Neutrophil (primary cell): ENCODE measurements around the gene ATP2A2.

ENCODE experiments used
- H3K27ac ChIP-seq: fragments of 200-600 bp; sonication (generic); 2 replicates; pipeline ENCODE4 v1.5.1; 2016; ENCODE audit warnings: mild to moderate bottlenecking, moderate library complexity
- H3K27me3 ChIP-seq: fragments of 200-600 bp; sonication (generic); 2 replicates; pipeline ENCODE4 v1.6.0; 2016; ENCODE audit warnings: mild to moderate bottlenecking
- H3K36me3 ChIP-seq: fragments of 200-600 bp; sonication (generic); 2 replicates; pipeline ENCODE4 v1.5.1; 2017
- H3K4me1 ChIP-seq, 2 experiments: fragments of 200-600 bp in 1 of 2; sonication (generic) in 1 of 2; 1 replicate in 1 of 2; 2 replicates in 1 of 2; pipeline versions ENCODE4 v1.5.1 to v1.6.1; 2013 to 2016; ENCODE audit warnings: low read depth in 1 of 2, low read length in 1 of 2, mild to moderate bottlenecking in 1 of 2, moderate library complexity in 1 of 2; ENCODE audit not compliant: control insufficient read depth in 1 of 2, insufficient read depth in 1 of 2
- H3K4me3 ChIP-seq, 2 experiments: fragments of 200-600 bp in 1 of 2; sonication (generic) in 1 of 2; 1 replicate in 1 of 2; 2 replicates in 1 of 2; pipeline ENCODE4 v1.5.1; 2013 to 2016; ENCODE audit warnings: low read depth in 1 of 2, low read length in 1 of 2, mild to moderate bottlenecking in 1 of 2, moderate library complexity in 1 of 2
- H3K9me3 ChIP-seq: fragments of 200-600 bp; sonication (generic); 2 replicates; pipeline ENCODE4 v1.5.1; 2016
- CTCF ChIP-seq: fragments of 200-600 bp; sonication (generic); IDR thresholded peaks from 2 replicates; pipeline ENCODE4 v1.5.1; 2016; ENCODE audit warnings: antibody characterized with exemption

Gene ATP2A2

GRCh38 chr12:110340706-110341105 is 59.7 kb downstream of the ATP2A2 start:
- no peaks in the 10 kb centered on the region for H3K9me3 ChIP-seq
- H3K36me3 ChIP-seq: peaks cover 99% of the 10 kb centered on the region
- no peak overlapping the region for H3K4me3 ChIP-seq
- no peaks in the 10 kb centered on the region for H3K27me3 ChIP-seq
- peaks cover 8% of the 10 kb centered on the region in 2 experiments for H3K4me1 ChIP-seq
- no peak overlapping the region for H3K27ac ChIP-seq
- TF ChIP-seq CTCF: no peak

- Histone ChIP-seq H3K36me3 (peaks cover 99% of the 10 kb centered on the region), H3K27me3 (no peaks in the 10 kb centered on the region), H3K4me1 (peaks cover 8 to 9% of the 10 kb centered on the region in 2 experiments), H3K27ac (no peak overlapping the region), H3K9me3 (no peaks in the 10 kb centered on the region), H3K4me3 (no peak overlapping the region)
- no peak for TF ChIP-seq CTCF
Observed at GRCh38 chr12:110342157-110342556, 61.1 kb downstream of the ATP2A2 start.

GRCh38 chr12:110343114-110343513 is 62.1 kb downstream of the ATP2A2 start:
- TF ChIP-seq CTCF: no peak
- H3K36me3 ChIP-seq: peaks cover 100% of the 10 kb centered on the region
- H3K27me3 ChIP-seq: no peaks in the 10 kb centered on the region
- peaks cover 8 to 9% of the 10 kb centered on the region in 2 experiments for H3K4me1 ChIP-seq
- no peak overlapping the region for H3K27ac ChIP-seq
- H3K9me3 ChIP-seq: no peaks in the 10 kb centered on the region
- H3K4me3 ChIP-seq: no peak overlapping the region

GRCh38 chr12:110343736-110344555 is 62.9 kb downstream of the ATP2A2 start:
- TF ChIP-seq CTCF: no peak
- Histone ChIP-seq H3K27ac (no peak overlapping the region), H3K27me3 (no peaks in the 10 kb centered on the region), H3K9me3 (no peaks in the 10 kb centered on the region), H3K4me3 (no peak overlapping the region), H3K36me3 (peaks cover 95% of the 10 kb centered on the region), H3K4me1 (peaks cover 15 to 17% of the 10 kb centered on the region in 2 experiments)

GRCh38 chr12:110344657-110345056 is 63.6 kb downstream of the ATP2A2 start:
- no peak for TF ChIP-seq CTCF
- no peak overlapping the region for H3K27ac ChIP-seq

More at GRCh38 chr12:110344657-110345056, 63.6 kb downstream of the ATP2A2 start:
- Histone ChIP-seq H3K27me3 (no peaks in the 10 kb centered on the region), H3K9me3 (no peaks in the 10 kb centered on the region), H3K36me3 (peaks cover 88% of the 10 kb centered on the region), H3K4me3 (no peak overlapping the region), H3K4me1 (peaks cover 22 to 25% of the 10 kb centered on the region in 2 experiments)
